ENCODE results near the gene CETP.

Gene CETP

GRCh38 chr16:57027067-57027466, 65.3 kb downstream of the CETP start:
- Histone ChIP-seq H3K9me3 (ENCODE audit: control insufficient read depth, low read length) (no peaks in the 10 kb centered on the region), H3K4me1 (ENCODE audit: control insufficient read depth, insufficient read depth, low read length, poor library complexity, severe bottlenecking) (peaks cover 39% of the 10 kb centered on the region), H3K36me3 (ENCODE audit: control insufficient read depth, insufficient read depth, low read length) (peaks cover 62% of the 10 kb centered on the region), H3K27ac (ENCODE audit: insufficient read depth, low read length, poor library complexity, severe bottlenecking) (no peak overlapping the region), H3K27me3 (replicated peaks; ENCODE audit: control insufficient read depth, insufficient read depth, low read length, poor library complexity, severe bottlenecking) (no peaks in the 10 kb centered on the region), H3K4me3 (ENCODE audit: insufficient read depth, low read depth, low read length, poor library complexity, severe bottlenecking) (no peak overlapping the region)
- DNase-seq = no peak

GRCh38 chr16:57028086-57028485, 66.3 kb downstream of the CETP start:
- Histone ChIP-seq H3K4me1 (ENCODE audit: control insufficient read depth, insufficient read depth, low read length, poor library complexity, severe bottlenecking) (peaks cover 29% of the 10 kb centered on the region), H3K4me3 (ENCODE audit: insufficient read depth, low read depth, low read length, poor library complexity, severe bottlenecking) (no peak overlapping the region), H3K9me3 (ENCODE audit: control insufficient read depth, low read length) (no peaks in the 10 kb centered on the region), H3K27ac (ENCODE audit: insufficient read depth, low read length, poor library complexity, severe bottlenecking) (peak overlapping the region; percentile 35), H3K27me3 (replicated peaks; ENCODE audit: control insufficient read depth, insufficient read depth, low read length, poor library complexity, severe bottlenecking) (no peaks in the 10 kb centered on the region), H3K36me3 (ENCODE audit: control insufficient read depth, insufficient read depth, low read length) (peaks cover 63% of the 10 kb centered on the region)
- DNase-seq = no peak

- DNase-seq = no peak
- H3K36me3 ChIP-seq (ENCODE audit: control insufficient read depth, insufficient read depth, low read length) = peaks cover 77% of the 10 kb centered on the region
- no peak overlapping the region for H3K4me3 ChIP-seq (ENCODE audit: insufficient read depth, low read depth, low read length, poor library complexity, severe bottlenecking)
- no peak overlapping the region for H3K27ac ChIP-seq (ENCODE audit: insufficient read depth, low read length, poor library complexity, severe bottlenecking)
- no peaks in the 10 kb centered on the region for H3K9me3 ChIP-seq (ENCODE audit: control insufficient read depth, low read length)
- H3K4me1 ChIP-seq (ENCODE audit: control insufficient read depth, insufficient read depth, low read length, poor library complexity, severe bottlenecking) = peaks cover 18% of the 10 kb centered on the region
- H3K27me3 ChIP-seq (replicated peaks; ENCODE audit: control insufficient read depth, insufficient read depth, low read length, poor library complexity, severe bottlenecking) = no peaks in the 10 kb centered on the region
These were observed 67.7 kb downstream of the CETP start for GRCh38 chr16:57029161-57030160.

- H3K4me1 ChIP-seq (ENCODE audit: control insufficient read depth, insufficient read depth, low read length, poor library complexity, severe bottlenecking) = peaks cover 18% of the 10 kb centered on the region
- no peak for DNase-seq
- no peaks in the 10 kb centered on the region for H3K27me3 ChIP-seq (replicated peaks; ENCODE audit: control insufficient read depth, insufficient read depth, low read length, poor library complexity, severe bottlenecking)
- no peak overlapping the region for H3K27ac ChIP-seq (ENCODE audit: insufficient read depth, low read length, poor library complexity, severe bottlenecking)
- H3K9me3 ChIP-seq (ENCODE audit: control insufficient read depth, low read length) = no peaks in the 10 kb centered on the region
- no peak overlapping the region for H3K4me3 ChIP-seq (ENCODE audit: insufficient read depth, low read depth, low read length, poor library complexity, severe bottlenecking)
- peaks cover 85% of the 10 kb centered on the region for H3K36me3 ChIP-seq (ENCODE audit: control insufficient read depth, insufficient read depth, low read length)
These were observed 68.7 kb downstream of the CETP start for GRCh38 chr16:57030346-57030902.

- no peak for DNase-seq
- H3K36me3 ChIP-seq (ENCODE audit: control insufficient read depth, insufficient read depth, low read length) = peaks cover 85% of the 10 kb centered on the region
- peaks cover 15% of the 10 kb centered on the region for H3K4me1 ChIP-seq (ENCODE audit: control insufficient read depth, insufficient read depth, low read length, poor library complexity, severe bottlenecking)
- H3K9me3 ChIP-seq (ENCODE audit: control insufficient read depth, low read length) = no peaks in the 10 kb centered on the region
- H3K27ac ChIP-seq (ENCODE audit: insufficient read depth, low read length, poor library complexity, severe bottlenecking) = no peak overlapping the region
- no peaks in the 10 kb centered on the region for H3K27me3 ChIP-seq (replicated peaks; ENCODE audit: control insufficient read depth, insufficient read depth, low read length, poor library complexity, severe bottlenecking)
- H3K4me3 ChIP-seq (ENCODE audit: insufficient read depth, low read depth, low read length, poor library complexity, severe bottlenecking) = no peak overlapping the region
These were observed 69.4 kb downstream of the CETP start for GRCh38 chr16:57031156-57031555.

GRCh38 chr16:57032346-57032745, 70.6 kb downstream of the CETP start:
- Histone ChIP-seq H3K4me3 (ENCODE audit: insufficient read depth, low read depth, low read length, poor library complexity, severe bottlenecking) (no peak overlapping the region), H3K36me3 (ENCODE audit: control insufficient read depth, insufficient read depth, low read length) (peaks cover 89% of the 10 kb centered on the region), H3K27me3 (replicated peaks; ENCODE audit: control insufficient read depth, insufficient read depth, low read length, poor library complexity, severe bottlenecking) (no peaks in the 10 kb centered on the region), H3K27ac (ENCODE audit: insufficient read depth, low read length, poor library complexity, severe bottlenecking) (peak overlapping the region; percentile 36), H3K9me3 (ENCODE audit: control insufficient read depth, low read length) (no peaks in the 10 kb centered on the region), H3K4me1 (ENCODE audit: control insufficient read depth, insufficient read depth, low read length, poor library complexity, severe bottlenecking) (peaks cover 19% of the 10 kb centered on the region)
- no peak for DNase-seq

GRCh38 chr16:57032931-57033330, 71.2 kb downstream of the CETP start:
- no peaks in the 10 kb centered on the region for H3K9me3 ChIP-seq (ENCODE audit: control insufficient read depth, low read length)
- no peaks in the 10 kb centered on the region for H3K27me3 ChIP-seq (replicated peaks; ENCODE audit: control insufficient read depth, insufficient read depth, low read length, poor library complexity, severe bottlenecking)
- DNase-seq = no peak
- peak overlapping the region; percentile 36 for H3K27ac ChIP-seq (ENCODE audit: insufficient read depth, low read length, poor library complexity, severe bottlenecking)
- no peak overlapping the region for H3K4me3 ChIP-seq (ENCODE audit: insufficient read depth, low read depth, low read length, poor library complexity, severe bottlenecking)
- peaks cover 85% of the 10 kb centered on the region for H3K36me3 ChIP-seq (ENCODE audit: control insufficient read depth, insufficient read depth, low read length)
- peaks cover 24% of the 10 kb centered on the region for H3K4me1 ChIP-seq (ENCODE audit: control insufficient read depth, insufficient read depth, low read length, poor library complexity, severe bottlenecking)

All from effector memory CD4-positive, alpha-beta T cell (primary cell).